GM12878 (cell line): ENCODE data around the gene PCYOX1L.

Experiments used
- ATF7 ChIP-seq: fragments of 450-650 bp; IDR thresholded peaks from 2 replicates; pipeline ENCODE4 v1.6.1; 2016; ENCODE audit warnings: low read depth, mild to moderate bottlenecking
- EP300 ChIP-seq, 2 experiments: fragments of 150-350 bp in 1 of 2; IDR thresholded peaks; 2 replicates each; pipeline ENCODE4 v1.6.1; 2011 to 2012; ENCODE audit warnings: low read depth in 2 of 2, low read length in 2 of 2, borderline replicate concordance in 1 of 2, improper control_type of control experiment in 1 of 2, inconsistent platforms in 1 of 2; ENCODE audit not compliant: control insufficient read depth in 1 of 2
- MYC ChIP-seq: IDR thresholded peaks from 2 replicates; pipeline ENCODE4 v1.6.1; 2011; ENCODE audit warnings: mild to moderate bottlenecking, low read length, moderate library complexity, inconsistent platforms; ENCODE audit not compliant: insufficient read depth, insufficient replicate concordance, insufficient read length, severe bottlenecking
- POLR2AphosphoS2 ChIP-seq: IDR thresholded peaks from 2 replicates; pipeline ENCODE4 v1.6.1; 2011; ENCODE audit warnings: low read depth, mild to moderate bottlenecking, low read length, improper control_type of control experiment, moderate library complexity
- POLR2AphosphoS5 ChIP-seq: IDR thresholded peaks from 2 replicates; pipeline ENCODE4 v1.6.1; 2011; ENCODE audit warnings: mild to moderate bottlenecking, low read length, inconsistent platforms
- STAT3 ChIP-seq: IDR thresholded peaks from 2 replicates; pipeline ENCODE4 v1.6.1; 2011; ENCODE audit warnings: low read depth, low read length, improper control_type of control experiment
- TF ChIP-seq, protein P1 (sequence below), 3 experiments: IDR thresholded peaks in 2 of 3; conservative IDR thresholded peaks in 1 of 3; 2 replicates each; pipeline ENCODE4 v1.5.1; 2011; ENCODE audit warnings: low read depth in 3 of 3, low read length in 3 of 3, mild to moderate bottlenecking in 3 of 3, control low read depth in 2 of 3, moderate library complexity in 2 of 3, inconsistent platforms in 1 of 3, mixed read lengths in 1 of 3; ENCODE audit not compliant: control insufficient read depth in 2 of 3, insufficient read depth in 1 of 3; ENCODE audit errors: extremely low read depth in 1 of 3

DNA sequence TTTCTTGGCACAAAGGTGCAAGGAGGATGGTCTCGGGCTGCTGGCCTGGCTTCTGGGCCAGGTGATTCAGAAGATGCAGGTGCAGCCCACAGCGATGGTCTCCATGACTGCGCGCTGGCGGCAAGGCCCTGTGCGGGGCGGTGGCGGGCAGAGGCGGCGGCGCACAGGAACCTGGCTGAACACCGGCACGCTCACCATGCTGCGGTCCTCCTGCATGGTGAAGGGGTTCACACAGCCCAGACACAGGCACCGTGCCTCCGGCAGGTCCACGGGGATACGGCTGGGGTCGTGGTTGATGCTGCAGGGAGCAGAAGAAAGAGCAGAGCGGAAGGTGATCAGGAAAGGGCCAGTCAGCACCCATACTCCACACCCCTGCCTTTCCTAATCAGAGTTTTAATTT is 16.5 kb downstream of the PCYOX1L start:
- no peak for TF ChIP-seq POLR2AphosphoS2
- no peak for TF ChIP-seq MYC
- TF ChIP-seq ATF7, result no peak
- TF ChIP-seq STAT3, result no peak
- no peak for TF ChIP-seq POLR2AphosphoS5
- TF ChIP-seq, protein P1, sequence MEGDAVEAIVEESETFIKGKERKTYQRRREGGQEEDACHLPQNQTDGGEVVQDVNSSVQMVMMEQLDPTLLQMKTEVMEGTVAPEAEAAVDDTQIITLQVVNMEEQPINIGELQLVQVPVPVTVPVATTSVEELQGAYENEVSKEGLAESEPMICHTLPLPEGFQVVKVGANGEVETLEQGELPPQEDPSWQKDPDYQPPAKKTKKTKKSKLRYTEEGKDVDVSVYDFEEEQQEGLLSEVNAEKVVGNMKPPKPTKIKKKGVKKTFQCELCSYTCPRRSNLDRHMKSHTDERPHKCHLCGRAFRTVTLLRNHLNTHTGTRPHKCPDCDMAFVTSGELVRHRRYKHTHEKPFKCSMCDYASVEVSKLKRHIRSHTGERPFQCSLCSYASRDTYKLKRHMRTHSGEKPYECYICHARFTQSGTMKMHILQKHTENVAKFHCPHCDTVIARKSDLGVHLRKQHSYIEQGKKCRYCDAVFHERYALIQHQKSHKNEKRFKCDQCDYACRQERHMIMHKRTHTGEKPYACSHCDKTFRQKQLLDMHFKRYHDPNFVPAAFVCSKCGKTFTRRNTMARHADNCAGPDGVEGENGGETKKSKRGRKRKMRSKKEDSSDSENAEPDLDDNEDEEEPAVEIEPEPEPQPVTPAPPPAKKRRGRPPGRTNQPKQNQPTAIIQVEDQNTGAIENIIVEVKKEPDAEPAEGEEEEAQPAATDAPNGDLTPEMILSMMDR (IDR thresholded peaks at IDR 0.05 in 2 of 3, conservative IDR thresholded peaks at IDR 0.05 in 1 of 3; ENCODE audit: control insufficient read depth in 2 of 3, extremely low read depth in 1 of 3, insufficient read depth in 1 of 3, low read depth in 3 of 3, low read length in 3 of 3), result no peak
- no peak for TF ChIP-seq EP300 (IDR thresholded peaks at IDR 0.05; ENCODE audit: borderline replicate concordance in 1 of 2, control insufficient read depth in 1 of 2, low read depth in 2 of 2, low read length in 2 of 2)
